Fibroblast of pulmonary artery (primary cell): ENCODE results near the gene PAIP1.
A peak's percentile ranks its signal among the peaks of the same experiment; 100 is the strongest.
"Not testable (repeated sequence)": the region's sequence is repeated elsewhere in the genome, so short reads cannot be mapped to it uniquely, and the experiment has no call there.

Source experiments
- DNase-seq: peaks from one replicate; pipeline ENCODE4 v3.0.0-alpha.2; 2010; ENCODE audit warnings: low read depth
- H3K4me3 ChIP-seq: replicated peaks from 2 replicates; pipeline ENCODE4 v1.5.1; 2011; ENCODE audit warnings: low read depth, mild to moderate bottlenecking, control low read depth, low read length, moderate library complexity
- CTCF ChIP-seq: IDR thresholded peaks from 2 replicates; pipeline ENCODE4 v1.5.1; 2011; ENCODE audit warnings: mild to moderate bottlenecking, control low read depth, low read length, inconsistent platforms; ENCODE audit errors: missing control alignments

Gene PAIP1

GRCh38 chr5:43569236-43569746 is 12.4 kb upstream of the PAIP1 start:
- H3K4me3 ChIP-seq, result no peak overlapping the region
- TF ChIP-seq CTCF, result no peak

DNA sequence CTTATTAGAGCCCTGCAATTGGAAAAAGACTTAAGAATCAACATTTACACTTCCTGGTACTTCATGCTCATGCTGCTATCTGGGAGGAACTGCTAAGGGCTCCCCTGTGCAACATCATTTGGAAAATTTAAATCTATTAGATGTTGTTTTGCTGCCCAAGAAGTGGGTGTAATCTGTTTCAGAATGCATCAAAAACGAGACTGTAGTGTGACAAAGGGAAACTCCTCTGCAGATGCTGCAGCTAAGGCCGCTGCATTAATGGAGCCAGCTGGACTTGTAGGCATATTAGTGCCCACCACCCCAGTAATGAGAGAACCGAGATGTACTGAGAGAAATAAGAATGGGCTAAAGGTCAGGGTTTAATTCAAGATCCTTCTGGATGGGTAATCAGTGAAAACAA is 11.1 kb upstream of the PAIP1 start:
- H3K4me3 ChIP-seq, result no peak overlapping the region
- no peak for DNase-seq
- no peak for TF ChIP-seq CTCF

More at GRCh38 chr5:43569236-43569746, 12.4 kb upstream of the PAIP1 start:
- no peak for DNase-seq

GRCh38 chr5:43565043-43565442 is 8.2 kb upstream of the PAIP1 start:
- TF ChIP-seq CTCF, result no peak
- no peak overlapping the region for H3K4me3 ChIP-seq
- no peak for DNase-seq

- TF ChIP-seq CTCF, result no peak
- H3K4me3 ChIP-seq, result no peak overlapping the region
- DNase-seq, result no peak
Measured at GRCh38 chr5:43564289-43564850, 7.5 kb upstream of the PAIP1 start.

DNA sequence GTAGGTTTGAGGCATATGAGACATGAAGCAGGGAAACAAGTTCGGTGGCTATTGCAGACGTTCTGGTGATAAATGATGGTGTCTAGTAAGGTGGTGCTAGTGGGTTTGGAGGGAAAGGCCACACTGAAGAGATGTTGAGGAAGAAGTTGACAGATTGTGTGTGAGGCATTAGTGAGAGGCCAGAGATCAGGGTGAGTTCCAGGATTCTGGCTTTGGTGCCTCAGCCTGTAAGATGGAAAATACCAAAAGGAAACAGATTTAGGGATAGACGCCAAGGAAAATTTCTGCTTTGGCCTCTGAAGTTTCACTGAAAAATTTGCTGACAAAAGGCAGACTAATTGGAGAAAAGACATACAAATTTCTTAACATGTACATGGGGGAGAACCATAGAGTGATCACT is 6.4 kb upstream of the PAIP1 start:
- no peak overlapping the region for H3K4me3 ChIP-seq
- no peak for TF ChIP-seq CTCF
- no peak for DNase-seq

- TF ChIP-seq CTCF, result no peak
- DNase-seq, result no peak
- no peak overlapping the region for H3K4me3 ChIP-seq
Measured at GRCh38 chr5:43561356-43561755, 4.5 kb upstream of the PAIP1 start.

DNA sequence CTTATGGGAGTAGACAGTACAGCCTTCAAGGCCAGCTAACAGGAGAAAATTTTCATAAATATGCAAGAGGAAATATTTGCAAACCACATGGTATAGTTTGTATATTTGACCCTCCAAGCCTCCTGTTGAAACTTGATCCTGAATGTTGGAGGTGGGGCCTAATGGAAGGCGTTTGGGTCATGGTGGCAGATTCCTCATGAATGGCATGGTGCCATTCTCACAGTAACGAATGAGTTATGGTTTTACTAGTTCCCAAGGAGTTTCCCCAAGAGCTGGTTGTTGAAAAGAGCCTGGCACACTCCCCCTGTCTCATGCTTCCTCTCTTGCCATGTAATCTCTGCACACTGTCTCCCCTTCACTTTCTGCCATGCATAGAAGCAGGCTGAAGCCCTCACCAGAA is 3.3 kb upstream of the PAIP1 start:
- no peak for TF ChIP-seq CTCF
- peak; percentile 46 for DNase-seq

DNA sequence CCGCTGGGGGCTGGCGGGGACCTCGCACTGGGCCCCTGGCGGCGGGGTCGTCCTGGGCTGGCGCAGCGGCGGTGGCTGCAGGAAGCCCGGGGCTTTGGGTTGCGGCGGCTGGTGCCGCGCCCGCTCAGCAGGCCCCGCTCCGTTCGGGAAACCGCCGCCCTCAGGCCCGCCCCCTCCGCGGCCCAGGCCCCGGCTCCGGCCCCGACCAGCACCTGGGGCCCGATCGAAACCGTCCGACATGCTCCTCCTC is 345 bp downstream of the PAIP1 start:
- peak overlapping the region; percentile 70 for H3K4me3 ChIP-seq
- DNase-seq, result not testable (repeated sequence)

More for the DNA sequence above, 3.3 kb upstream of the PAIP1 start:
- no peak overlapping the region for H3K4me3 ChIP-seq
